GM18507 (cell line): ENCODE data around the gene NXPH3.

Experiments used
- DNase-seq: peaks from one replicate; pipeline ENCODE4 v3.0.0; 2011; ENCODE audit warnings: low read depth; ENCODE audit not compliant: insufficient read length; ENCODE audit errors: extremely low spot score
- FAIRE-seq: peaks from 2 replicates; lab custom pipeline; 2011; peaks lifted over from hg19 to GRCh38; lab: Jason Lieb, UNC

The NXPH3 gene

DNA sequence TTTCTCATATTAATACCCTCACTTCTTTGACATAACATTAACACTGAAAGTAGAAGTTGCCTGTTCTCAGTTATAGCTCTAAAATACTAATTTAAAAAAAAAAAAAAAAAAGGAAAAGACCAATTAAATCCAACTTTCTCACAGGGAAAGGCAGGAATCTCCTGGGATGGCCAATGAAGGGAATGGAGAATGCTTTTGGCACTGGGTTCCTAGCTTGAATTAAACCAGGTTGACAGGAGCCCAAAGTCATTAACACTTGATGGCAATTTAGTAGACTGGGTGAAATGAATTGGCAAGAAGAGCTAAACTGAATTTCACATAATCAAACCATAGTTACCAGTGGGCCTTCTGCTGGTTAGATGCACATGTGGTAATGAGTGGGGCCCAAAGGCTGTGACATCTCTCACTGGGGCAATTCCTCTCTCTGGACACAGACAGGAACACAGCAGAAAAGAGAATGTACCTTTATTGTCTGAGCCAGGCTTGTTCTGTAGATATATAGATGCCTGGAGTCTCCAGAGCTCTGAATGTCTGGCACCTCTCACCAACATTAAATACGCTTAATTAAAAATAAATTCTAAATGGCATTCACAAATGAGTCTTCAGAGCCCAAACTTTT, 37.6 kb downstream of the NXPH3 start:
- no peak for FAIRE-seq
- DNase-seq, result no peak

DNA sequence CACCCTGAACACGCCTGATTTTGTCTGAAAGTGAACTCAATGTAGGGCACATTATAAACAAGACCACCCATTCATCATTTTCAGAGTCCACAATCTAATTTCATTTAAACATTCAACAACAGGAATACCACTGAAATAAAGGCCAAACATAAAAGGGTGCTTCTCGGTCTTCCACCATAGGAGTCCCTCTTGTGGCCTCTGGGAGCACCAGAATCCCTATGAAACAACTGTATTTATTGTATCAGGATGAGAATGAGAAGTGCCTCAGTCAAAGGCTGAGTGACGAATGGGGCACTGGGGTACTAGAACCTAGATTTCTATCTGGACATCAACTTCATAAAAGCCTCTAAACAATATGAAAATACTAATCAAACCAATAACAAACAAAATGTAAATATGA, 40.4 kb downstream of the NXPH3 start:
- DNase-seq, result no peak
- FAIRE-seq, result peak; percentile 5

DNA sequence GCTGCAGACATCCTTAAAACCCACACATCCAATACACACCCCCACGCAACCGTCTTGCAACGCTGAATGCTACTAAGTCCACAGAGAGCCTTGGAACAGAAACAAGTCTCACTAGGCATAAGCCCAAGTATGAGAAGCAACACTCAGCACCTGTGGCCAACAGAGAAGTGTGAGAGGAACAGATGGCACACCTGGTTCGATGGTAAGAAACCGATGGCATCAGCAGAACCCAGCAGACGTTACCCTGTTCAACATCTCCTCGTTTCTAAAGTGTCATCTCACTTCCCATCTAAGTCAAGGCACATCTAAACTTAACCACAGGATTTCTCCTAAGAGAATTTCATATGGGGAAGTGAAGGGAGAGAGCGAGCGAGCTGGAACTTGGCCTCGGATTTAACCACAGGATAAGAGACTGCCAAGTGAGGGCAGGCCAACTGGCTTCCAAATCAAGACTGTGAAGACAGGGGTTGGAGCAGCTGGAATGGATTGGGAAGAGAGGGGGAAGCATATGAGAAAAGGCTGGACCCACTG, 41.0 kb downstream of the NXPH3 start:
- FAIRE-seq, result no peak
- no peak for DNase-seq

DNA sequence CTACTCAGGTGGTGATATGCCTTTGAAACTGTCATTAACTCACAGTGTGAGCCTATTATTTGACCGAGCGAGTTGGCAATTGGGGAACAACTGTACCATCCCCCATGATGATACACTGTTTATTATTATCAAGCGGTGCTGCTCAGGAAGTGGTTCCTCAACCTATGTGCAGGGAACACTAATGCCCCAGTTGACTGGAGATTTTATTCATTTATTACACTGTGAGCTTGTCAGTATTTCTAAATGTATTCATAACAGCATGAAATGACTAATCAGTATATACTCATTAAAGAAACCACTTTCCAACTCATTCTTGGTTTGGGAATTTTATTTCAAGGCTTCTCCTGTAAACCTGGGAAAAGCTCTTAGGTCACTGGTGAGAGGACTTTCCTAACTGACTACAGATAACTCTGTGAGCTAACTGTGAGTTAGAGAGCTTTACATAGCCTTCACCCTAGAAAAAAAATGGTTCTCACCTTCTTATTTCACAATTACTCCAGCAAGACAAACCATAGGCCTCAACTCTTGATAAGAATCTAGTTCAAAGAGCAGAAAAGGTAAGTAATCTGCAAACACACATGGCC, 42.4 kb downstream of the NXPH3 start:
- FAIRE-seq (no peak), DNase-seq (no peak)

DNA sequence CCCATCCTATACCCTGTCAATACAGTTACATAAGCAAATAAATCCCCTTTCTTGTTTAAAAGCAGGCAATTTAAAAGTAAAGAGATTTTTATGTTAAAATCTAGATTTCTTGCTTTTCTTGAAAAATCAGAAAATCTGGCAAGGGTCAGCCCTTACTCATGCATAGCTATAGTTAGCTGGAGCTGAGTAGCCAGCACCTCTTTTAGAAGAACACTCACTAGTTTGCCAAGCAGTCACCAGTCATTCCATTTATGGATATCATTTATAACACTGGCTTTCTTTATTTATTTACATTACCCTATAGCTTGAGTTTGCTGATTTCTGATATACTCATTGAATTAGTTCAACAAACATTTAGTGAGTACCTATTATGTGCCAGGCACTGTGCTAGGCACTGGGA, 45.7 kb downstream of the NXPH3 start:
- DNase-seq (no peak), FAIRE-seq (no peak)

DNA sequence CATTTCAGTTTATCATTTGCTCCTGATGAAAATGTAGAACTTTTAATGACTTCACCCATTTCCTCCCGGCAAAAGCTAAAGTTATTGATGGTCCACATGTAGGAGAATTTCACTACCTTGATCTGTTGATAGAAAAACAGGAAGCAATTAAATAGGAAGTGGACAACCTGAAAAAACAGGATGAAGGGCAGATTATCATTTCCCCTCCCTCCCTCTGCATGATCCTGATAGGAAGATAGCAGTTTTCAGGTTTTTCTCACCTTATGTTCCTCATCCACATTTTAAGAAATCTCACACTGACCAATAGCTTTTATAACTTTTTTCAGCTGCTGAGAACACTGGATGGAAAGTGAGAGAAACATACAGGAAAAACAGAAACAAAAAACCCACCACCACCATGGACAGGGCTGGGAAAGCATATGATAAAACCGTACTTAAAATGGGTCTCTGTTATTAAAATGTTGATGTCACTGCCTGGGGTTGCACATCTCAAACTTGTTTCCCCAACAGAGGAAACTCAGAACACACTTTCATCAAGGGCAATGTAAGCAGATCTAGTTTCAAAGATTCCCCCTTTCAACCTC, 46.4 kb downstream of the NXPH3 start:
- FAIRE-seq (no peak), DNase-seq (no peak)

DNA sequence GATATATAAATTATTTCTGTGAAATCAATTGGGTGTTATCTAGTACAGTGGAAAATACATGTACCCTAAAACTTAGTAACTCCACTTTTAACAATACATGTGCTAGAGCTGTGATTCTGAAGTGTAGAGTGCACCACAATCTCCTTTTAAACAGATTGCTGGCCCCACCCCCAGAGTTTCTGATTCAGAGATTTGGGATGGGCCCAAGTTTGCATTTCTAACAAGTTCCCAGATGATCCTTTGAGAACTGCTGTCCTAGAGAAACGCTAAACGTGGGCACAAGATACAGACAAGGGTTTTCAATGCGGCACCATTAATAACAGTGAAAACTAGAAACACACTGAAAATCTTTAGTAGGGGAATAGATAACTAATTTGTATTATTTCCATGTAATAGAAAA, 49.2 kb downstream of the NXPH3 start:
- FAIRE-seq (no peak), DNase-seq (no peak)

DNA sequence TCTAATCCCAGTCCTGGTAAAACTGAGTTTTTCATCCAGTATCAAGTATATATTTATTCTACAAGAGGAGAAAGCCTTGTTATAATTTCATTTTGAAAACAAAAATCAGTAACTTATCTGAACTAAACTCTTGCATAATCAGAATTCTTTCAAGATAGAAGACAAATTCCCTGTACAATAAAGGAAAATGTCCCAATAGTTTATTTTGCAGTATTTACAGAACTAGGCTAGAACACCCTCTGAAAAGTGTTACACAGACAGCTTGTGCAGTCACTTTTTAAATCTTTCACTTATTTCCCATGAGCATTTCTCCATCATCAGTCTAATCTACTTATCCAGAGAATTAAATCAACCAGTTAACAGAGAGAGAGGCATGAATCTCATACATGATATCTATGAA, 53.8 kb downstream of the NXPH3 start:
- no peak for DNase-seq
- no peak for FAIRE-seq

DNA sequence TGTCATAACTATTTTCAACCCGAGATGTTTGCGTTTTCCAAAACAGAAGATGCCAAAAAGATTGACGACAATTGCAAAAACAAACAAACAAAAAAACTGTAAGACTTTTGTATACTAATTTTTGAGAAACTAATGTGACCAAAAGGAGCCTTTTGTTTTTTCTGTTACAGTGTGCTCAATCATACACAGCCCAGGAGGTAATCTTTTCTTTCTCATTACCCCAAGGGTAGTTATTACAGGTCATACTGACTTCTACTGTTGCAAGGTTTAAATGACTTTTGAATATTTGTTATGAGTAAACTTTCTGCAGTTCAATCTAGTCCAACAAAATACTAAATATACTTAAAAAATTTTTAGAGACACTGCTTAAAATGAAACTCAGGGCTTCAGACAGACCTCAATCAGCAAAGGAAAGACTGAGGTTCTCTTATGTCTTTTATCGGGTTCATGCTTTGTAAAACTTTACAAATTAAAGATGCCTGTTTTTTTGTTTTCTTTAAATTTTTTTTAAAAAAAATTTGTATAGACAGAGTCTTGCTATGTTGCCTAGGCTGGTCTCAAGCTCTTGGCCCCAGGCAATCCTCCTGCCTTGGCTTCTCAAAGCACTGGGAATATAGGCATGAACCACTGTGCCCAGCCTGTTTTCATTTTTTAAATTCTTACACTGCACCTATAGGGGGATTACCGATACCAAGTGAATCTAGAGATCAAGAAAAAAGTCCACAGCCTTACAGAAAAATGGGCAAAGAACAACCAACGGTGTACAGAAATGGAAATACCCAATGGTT, 54.6 kb downstream of the NXPH3 start:
- FAIRE-seq (peak; percentile 9), DNase-seq (no peak)

DNA sequence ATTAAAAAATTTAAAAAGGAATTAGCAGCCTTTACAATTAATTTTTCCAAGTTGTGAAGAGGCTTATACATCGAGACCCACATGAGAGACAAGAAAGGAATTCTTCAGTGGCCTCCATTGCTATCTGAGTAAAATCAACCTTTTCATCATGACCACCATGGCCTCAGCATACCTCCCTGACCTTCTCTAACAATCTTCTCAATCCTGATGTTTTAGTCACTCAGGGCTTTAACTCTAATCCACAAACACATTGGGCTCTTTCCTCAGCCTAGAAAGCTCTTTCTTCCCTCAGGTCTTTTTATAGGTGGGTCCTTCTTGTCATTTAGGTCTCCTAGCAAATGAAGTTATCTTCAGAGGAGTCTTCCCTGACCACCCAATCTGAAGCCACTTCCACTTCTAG, 55.8 kb downstream of the NXPH3 start:
- FAIRE-seq, result peak; percentile 52
- no peak for DNase-seq
